VCaP (cell line): ENCODE measurements around the gene CREB3.

ENCODE experiments used
- H3K27ac ChIP-seq: fragments of 450-650 bp; 2 replicates; pipeline ENCODE4 v1.5.1; 2017
- TF ChIP-seq, protein P1 (sequence below): fragments of 450-650 bp; conservative IDR thresholded peaks from 2 replicates; pipeline ENCODE4 v1.5.1; 2017; ENCODE audit warnings: mild to moderate bottlenecking, moderate library complexity

CREB3 gene

GRCh38 chr9:35781066-35781465, 48.6 kb downstream of the CREB3 start:
- TF ChIP-seq, protein P1, sequence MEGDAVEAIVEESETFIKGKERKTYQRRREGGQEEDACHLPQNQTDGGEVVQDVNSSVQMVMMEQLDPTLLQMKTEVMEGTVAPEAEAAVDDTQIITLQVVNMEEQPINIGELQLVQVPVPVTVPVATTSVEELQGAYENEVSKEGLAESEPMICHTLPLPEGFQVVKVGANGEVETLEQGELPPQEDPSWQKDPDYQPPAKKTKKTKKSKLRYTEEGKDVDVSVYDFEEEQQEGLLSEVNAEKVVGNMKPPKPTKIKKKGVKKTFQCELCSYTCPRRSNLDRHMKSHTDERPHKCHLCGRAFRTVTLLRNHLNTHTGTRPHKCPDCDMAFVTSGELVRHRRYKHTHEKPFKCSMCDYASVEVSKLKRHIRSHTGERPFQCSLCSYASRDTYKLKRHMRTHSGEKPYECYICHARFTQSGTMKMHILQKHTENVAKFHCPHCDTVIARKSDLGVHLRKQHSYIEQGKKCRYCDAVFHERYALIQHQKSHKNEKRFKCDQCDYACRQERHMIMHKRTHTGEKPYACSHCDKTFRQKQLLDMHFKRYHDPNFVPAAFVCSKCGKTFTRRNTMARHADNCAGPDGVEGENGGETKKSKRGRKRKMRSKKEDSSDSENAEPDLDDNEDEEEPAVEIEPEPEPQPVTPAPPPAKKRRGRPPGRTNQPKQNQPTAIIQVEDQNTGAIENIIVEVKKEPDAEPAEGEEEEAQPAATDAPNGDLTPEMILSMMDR = no peak
- no peak overlapping the region for H3K27ac ChIP-seq

DNA sequence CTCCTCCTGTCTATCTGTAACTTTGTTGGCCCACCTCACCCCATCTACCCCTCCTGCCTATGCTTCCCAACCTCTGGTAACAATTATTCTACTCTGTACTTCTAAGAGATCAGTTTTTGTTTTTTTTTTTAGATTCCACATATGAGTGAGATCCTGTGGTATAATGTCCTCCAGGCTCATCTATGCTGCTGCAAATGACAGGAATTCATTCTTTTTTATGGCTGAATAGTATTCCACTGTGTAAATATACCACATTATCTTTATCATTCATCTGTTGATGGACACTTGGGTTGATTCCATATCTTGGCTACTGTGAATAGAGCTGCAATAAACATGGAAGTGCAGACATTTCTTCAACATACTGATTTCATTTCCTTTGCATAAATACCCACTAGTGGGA, 51.0 kb downstream of the CREB3 start:
- H3K27ac ChIP-seq = no peak overlapping the region
- TF ChIP-seq, protein P1 = no peak
